Measurements from ENCODE around the gene NELFA.

DNA sequence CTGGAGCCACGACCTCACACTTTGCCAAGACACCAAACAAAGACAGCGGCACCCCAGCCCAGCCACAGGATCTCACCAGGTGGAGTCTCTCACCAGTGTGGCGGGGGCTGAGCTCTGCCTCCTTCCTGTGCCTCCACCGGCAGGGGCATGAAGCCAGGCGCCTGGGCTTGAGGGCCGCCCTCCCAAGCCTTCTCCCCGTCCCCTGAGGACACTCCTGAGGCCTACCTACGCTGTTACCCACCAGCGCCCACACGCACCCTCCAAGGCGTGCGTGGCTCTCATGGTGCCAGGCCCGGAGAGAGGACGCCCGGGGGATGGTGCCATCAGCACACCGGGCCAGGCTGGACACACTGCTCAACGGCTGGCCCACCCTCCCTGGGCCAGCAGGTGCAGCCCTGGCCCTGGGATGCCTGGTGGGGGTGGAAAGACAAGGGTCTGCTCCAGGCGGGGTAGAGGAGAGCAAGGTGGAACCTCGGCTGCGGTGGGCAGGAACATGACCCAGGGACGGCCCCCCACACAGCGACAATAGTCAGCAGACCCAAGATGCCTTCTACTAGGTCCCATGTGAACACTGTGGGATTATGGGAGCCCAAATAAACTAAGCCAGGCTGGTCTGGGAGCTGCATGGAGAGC is 22.1 kb downstream of the NELFA start:
- TF ChIP-seq POLR2A (IDR thresholded peaks at IDR 0.05) = no peak
- TF ChIP-seq, protein P1, sequence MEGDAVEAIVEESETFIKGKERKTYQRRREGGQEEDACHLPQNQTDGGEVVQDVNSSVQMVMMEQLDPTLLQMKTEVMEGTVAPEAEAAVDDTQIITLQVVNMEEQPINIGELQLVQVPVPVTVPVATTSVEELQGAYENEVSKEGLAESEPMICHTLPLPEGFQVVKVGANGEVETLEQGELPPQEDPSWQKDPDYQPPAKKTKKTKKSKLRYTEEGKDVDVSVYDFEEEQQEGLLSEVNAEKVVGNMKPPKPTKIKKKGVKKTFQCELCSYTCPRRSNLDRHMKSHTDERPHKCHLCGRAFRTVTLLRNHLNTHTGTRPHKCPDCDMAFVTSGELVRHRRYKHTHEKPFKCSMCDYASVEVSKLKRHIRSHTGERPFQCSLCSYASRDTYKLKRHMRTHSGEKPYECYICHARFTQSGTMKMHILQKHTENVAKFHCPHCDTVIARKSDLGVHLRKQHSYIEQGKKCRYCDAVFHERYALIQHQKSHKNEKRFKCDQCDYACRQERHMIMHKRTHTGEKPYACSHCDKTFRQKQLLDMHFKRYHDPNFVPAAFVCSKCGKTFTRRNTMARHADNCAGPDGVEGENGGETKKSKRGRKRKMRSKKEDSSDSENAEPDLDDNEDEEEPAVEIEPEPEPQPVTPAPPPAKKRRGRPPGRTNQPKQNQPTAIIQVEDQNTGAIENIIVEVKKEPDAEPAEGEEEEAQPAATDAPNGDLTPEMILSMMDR (IDR thresholded peaks at IDR 0.05) = no peak

All from heart left ventricle (tissue), 13 donors.